NB4 (cell line): ENCODE results near the gene S100A6.

Source experiments
- POLR2A ChIP-seq: IDR thresholded peaks from 2 replicates; pipeline ENCODE4 v1.6.1; 2011; ENCODE audit warnings: mild to moderate bottlenecking; ENCODE audit not compliant: insufficient read length; ENCODE audit errors: extremely low read depth
- TF ChIP-seq, protein P1 (sequence below): IDR thresholded peaks from one replicate; pipeline ENCODE4 v1.5.1; 2012; ENCODE audit warnings: low read depth, low read length
- TF ChIP-seq, protein P2 (sequence below): IDR thresholded peaks from 2 replicates; pipeline ENCODE4 v1.6.1; 2011; ENCODE audit warnings: low read depth, low read length

DNA sequence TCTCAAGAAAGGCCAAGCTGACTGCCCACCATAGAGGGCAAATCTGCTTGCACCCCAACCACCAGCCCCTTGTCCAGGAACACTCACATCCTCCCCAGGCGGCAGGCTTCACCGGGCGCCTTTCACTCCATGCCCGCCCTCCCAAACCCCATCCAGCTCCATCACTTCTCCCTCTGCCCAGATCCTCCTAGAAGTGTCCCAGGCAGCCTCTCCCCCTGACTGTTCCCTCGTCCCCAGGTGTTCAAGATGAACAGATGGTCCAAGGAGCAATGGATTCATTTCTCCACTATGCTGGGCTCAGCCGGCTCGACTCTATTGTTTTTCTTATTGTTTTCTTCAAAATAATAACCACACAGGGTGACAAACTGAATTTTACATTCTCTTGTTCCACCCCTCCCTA is 22.1 kb downstream of the S100A6 start:
- TF ChIP-seq, protein P1, sequence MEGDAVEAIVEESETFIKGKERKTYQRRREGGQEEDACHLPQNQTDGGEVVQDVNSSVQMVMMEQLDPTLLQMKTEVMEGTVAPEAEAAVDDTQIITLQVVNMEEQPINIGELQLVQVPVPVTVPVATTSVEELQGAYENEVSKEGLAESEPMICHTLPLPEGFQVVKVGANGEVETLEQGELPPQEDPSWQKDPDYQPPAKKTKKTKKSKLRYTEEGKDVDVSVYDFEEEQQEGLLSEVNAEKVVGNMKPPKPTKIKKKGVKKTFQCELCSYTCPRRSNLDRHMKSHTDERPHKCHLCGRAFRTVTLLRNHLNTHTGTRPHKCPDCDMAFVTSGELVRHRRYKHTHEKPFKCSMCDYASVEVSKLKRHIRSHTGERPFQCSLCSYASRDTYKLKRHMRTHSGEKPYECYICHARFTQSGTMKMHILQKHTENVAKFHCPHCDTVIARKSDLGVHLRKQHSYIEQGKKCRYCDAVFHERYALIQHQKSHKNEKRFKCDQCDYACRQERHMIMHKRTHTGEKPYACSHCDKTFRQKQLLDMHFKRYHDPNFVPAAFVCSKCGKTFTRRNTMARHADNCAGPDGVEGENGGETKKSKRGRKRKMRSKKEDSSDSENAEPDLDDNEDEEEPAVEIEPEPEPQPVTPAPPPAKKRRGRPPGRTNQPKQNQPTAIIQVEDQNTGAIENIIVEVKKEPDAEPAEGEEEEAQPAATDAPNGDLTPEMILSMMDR: no peak
- no peak for TF ChIP-seq POLR2A
- TF ChIP-seq, protein P2, sequence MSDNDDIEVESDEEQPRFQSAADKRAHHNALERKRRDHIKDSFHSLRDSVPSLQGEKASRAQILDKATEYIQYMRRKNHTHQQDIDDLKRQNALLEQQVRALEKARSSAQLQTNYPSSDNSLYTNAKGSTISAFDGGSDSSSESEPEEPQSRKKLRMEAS: no peak
